ENCODE measurements around the gene NPSR1. TPM values are rescaled to one million over a fixed set of nuclear protein-coding genes. Genes with fewer than 3 reads are reported as not detected.

Gene NPSR1
- polyA plus RNA-seq, 3 donors from 2014 or later = not detected

GRCh38 chr7:34756025-34756437 is 98.0 kb downstream of the NPSR1 start:
- Mint-ChIP-seq H3K27ac (no peak overlapping the region), H3K4me1 (no peaks in the 10 kb centered on the region), H3K36me3 (no peaks in the 10 kb centered on the region), H3K27me3 (ENCODE audit: low read depth in 3 of 3) (peaks cover 0 to 4% (median 3%) of the 10 kb centered on the region in 3 donors), H3K9me3 (peaks cover 0 to 2% (median 0%) of the 10 kb centered on the region in 6 donors), H3K4me3 (no peak overlapping the region)
- no peak for DNase-seq

GRCh38 chr7:34756691-34757090 is 98.7 kb downstream of the NPSR1 start:
- H3K27me3 Mint-ChIP-seq (ENCODE audit: low read depth in 3 of 3) = peaks cover 0 to 4% (median 3%) of the 10 kb centered on the region in 3 donors
- H3K9me3 Mint-ChIP-seq = peaks cover 0 to under 1% (median 0%) of the 10 kb centered on the region in 6 donors
- no peak overlapping the region for H3K4me3 Mint-ChIP-seq
- H3K36me3 Mint-ChIP-seq = no peaks in the 10 kb centered on the region
- no peak for DNase-seq
- H3K4me1 Mint-ChIP-seq = no peaks in the 10 kb centered on the region
- H3K27ac Mint-ChIP-seq = no peak overlapping the region

GRCh38 chr7:34757570-34758110 is 99.6 kb downstream of the NPSR1 start:
- H3K4me3 Mint-ChIP-seq = no peak overlapping the region
- no peak overlapping the region for H3K27ac Mint-ChIP-seq
- H3K27me3 Mint-ChIP-seq (ENCODE audit: low read depth in 3 of 3) = peaks cover 0 to 4% (median 3%) of the 10 kb centered on the region in 3 donors
- no peak for DNase-seq
- no peaks in the 10 kb centered on the region for H3K4me1 Mint-ChIP-seq
- no peaks in the 10 kb centered on the region for H3K36me3 Mint-ChIP-seq
- no peaks in the 10 kb centered on the region for H3K9me3 Mint-ChIP-seq

- Mint-ChIP-seq H3K36me3 (no peaks in the 10 kb centered on the region), H3K9me3 (no peaks in the 10 kb centered on the region), H3K4me1 (no peaks in the 10 kb centered on the region), H3K27me3 (ENCODE audit: low read depth in 3 of 3) (peaks cover 0 to 3% (median 0%) of the 10 kb centered on the region in 3 donors), H3K4me3 (no peak overlapping the region), H3K27ac (no peak overlapping the region)
- no peak for DNase-seq
These were observed 100.1 kb downstream of the NPSR1 start for GRCh38 chr7:34758111-34758601.

- H3K36me3 Mint-ChIP-seq = no peaks in the 10 kb centered on the region
- no peak for DNase-seq
- peaks cover 0 to 2% (median 0%) of the 10 kb centered on the region in 6 donors for H3K9me3 Mint-ChIP-seq
- no peak overlapping the region for H3K4me3 Mint-ChIP-seq
- no peaks in the 10 kb centered on the region for H3K4me1 Mint-ChIP-seq
- H3K27ac Mint-ChIP-seq = no peak overlapping the region
- H3K27me3 Mint-ChIP-seq (ENCODE audit: low read depth in 3 of 3) = peaks cover 0 to 3% (median 0%) of the 10 kb centered on the region in 3 donors
These were observed 101.6 kb downstream of the NPSR1 start for GRCh38 chr7:34759477-34760125.

- Mint-ChIP-seq H3K27ac (no peak overlapping the region), H3K4me1 (no peaks in the 10 kb centered on the region), H3K36me3 (no peaks in the 10 kb centered on the region), H3K9me3 (peaks cover 0 to 3% (median 0%) of the 10 kb centered on the region in 6 donors), H3K4me3 (no peak overlapping the region), H3K27me3 (ENCODE audit: low read depth in 3 of 3) (peaks cover 0 to 3% (median 0%) of the 10 kb centered on the region in 3 donors)
- DNase-seq = no peak
These were observed 102.3 kb downstream of the NPSR1 start for GRCh38 chr7:34760271-34760670.

- Mint-ChIP-seq H3K9me3 (peaks cover 0 to 3% (median 0%) of the 10 kb centered on the region in 6 donors), H3K27me3 (ENCODE audit: low read depth in 3 of 3) (peaks cover 0 to 3% (median 0%) of the 10 kb centered on the region in 3 donors), H3K4me3 (no peak overlapping the region), H3K27ac (no peak overlapping the region), H3K36me3 (no peaks in the 10 kb centered on the region), H3K4me1 (no peaks in the 10 kb centered on the region)
- DNase-seq = no peak
These were observed 103.2 kb downstream of the NPSR1 start for GRCh38 chr7:34761206-34761605.

- Mint-ChIP-seq H3K4me1 (no peaks in the 10 kb centered on the region), H3K27me3 (ENCODE audit: low read depth in 3 of 3) (peaks cover 0 to 3% (median 0%) of the 10 kb centered on the region in 3 donors), H3K27ac (no peak overlapping the region), H3K4me3 (no peak overlapping the region), H3K9me3 (peaks cover 0 to 3% (median 0%) of the 10 kb centered on the region in 6 donors), H3K36me3 (no peaks in the 10 kb centered on the region)
- DNase-seq = no peak
These were observed 103.6 kb downstream of the NPSR1 start for GRCh38 chr7:34761627-34762026.

GRCh38 chr7:34762764-34763163 is 104.7 kb downstream of the NPSR1 start:
- H3K4me3 Mint-ChIP-seq = no peak overlapping the region

GRCh38 chr7:34772296-34772938 is 114.4 kb downstream of the NPSR1 start:
- H3K36me3 Mint-ChIP-seq = no peaks in the 10 kb centered on the region
- H3K9me3 Mint-ChIP-seq = peaks cover 0 to 8% (median 4%) of the 10 kb centered on the region in 6 donors
- DNase-seq = no peak
- no peak overlapping the region for H3K27ac Mint-ChIP-seq
- H3K27me3 Mint-ChIP-seq (ENCODE audit: low read depth in 3 of 3) = peaks cover 0 to 4% (median under 1%) of the 10 kb centered on the region in 3 donors
- no peak overlapping the region for H3K4me3 Mint-ChIP-seq
- H3K4me1 Mint-ChIP-seq = no peaks in the 10 kb centered on the region

More at GRCh38 chr7:34762764-34763163, 104.7 kb downstream of the NPSR1 start:
- peaks cover 0 to 3% (median 0%) of the 10 kb centered on the region in 6 donors for H3K9me3 Mint-ChIP-seq
- no peak for DNase-seq
- H3K27ac Mint-ChIP-seq = no peak overlapping the region
- peaks cover 0 to under 1% (median 0%) of the 10 kb centered on the region in 3 donors for H3K27me3 Mint-ChIP-seq (ENCODE audit: low read depth in 3 of 3)
- no peaks in the 10 kb centered on the region for H3K4me1 Mint-ChIP-seq
- no peaks in the 10 kb centered on the region for H3K36me3 Mint-ChIP-seq

GRCh38 chr7:34776748-34777358 is 118.8 kb downstream of the NPSR1 start:
- no peak overlapping the region for H3K4me3 Mint-ChIP-seq
- peaks cover under 1 to 12% (median 6%) of the 10 kb centered on the region in 6 donors for H3K9me3 Mint-ChIP-seq
- H3K4me1 Mint-ChIP-seq = no peaks in the 10 kb centered on the region
- no peaks in the 10 kb centered on the region for H3K36me3 Mint-ChIP-seq
- no peak overlapping the region for H3K27ac Mint-ChIP-seq
- no peak for DNase-seq
- peaks cover 0 to 6% (median 1%) of the 10 kb centered on the region in 3 donors for H3K27me3 Mint-ChIP-seq (ENCODE audit: low read depth in 3 of 3)

GRCh38 chr7:34780546-34780945 is 122.5 kb downstream of the NPSR1 start:
- Mint-ChIP-seq H3K27me3 (ENCODE audit: low read depth in 3 of 3) (peaks cover 1 to 6% (median 1%) of the 10 kb centered on the region in 3 donors), H3K27ac (no peak overlapping the region), H3K4me1 (no peaks in the 10 kb centered on the region), H3K9me3 (peaks cover 11 to 31% (median 18%) of the 10 kb centered on the region in 6 donors), H3K4me3 (no peak overlapping the region), H3K36me3 (no peaks in the 10 kb centered on the region)
- DNase-seq = no peak

GRCh38 chr7:34787586-34787985 is 129.6 kb downstream of the NPSR1 start:
- Mint-ChIP-seq H3K36me3 (no peaks in the 10 kb centered on the region), H3K27me3 (ENCODE audit: low read depth in 3 of 3) (peaks cover 0 to 4% (median 1%) of the 10 kb centered on the region in 3 donors), H3K9me3 (peaks cover 4 to 14% (median 11%) of the 10 kb centered on the region in 6 donors), H3K4me1 (no peaks in the 10 kb centered on the region), H3K27ac (no peak overlapping the region), H3K4me3 (no peak overlapping the region)
- no peak for DNase-seq

- H3K36me3 Mint-ChIP-seq = peaks cover 0 to 4% (median 0%) of the 10 kb centered on the region in 3 donors
- H3K27me3 Mint-ChIP-seq (ENCODE audit: low read depth in 3 of 3) = peaks cover 2 to 6% (median 4%) of the 10 kb centered on the region in 3 donors
- no peak for DNase-seq
- no peak overlapping the region for H3K27ac Mint-ChIP-seq
- no peak overlapping the region for H3K4me3 Mint-ChIP-seq
- H3K9me3 Mint-ChIP-seq = no peaks in the 10 kb centered on the region
- H3K4me1 Mint-ChIP-seq = no peaks in the 10 kb centered on the region
These were observed 148.8 kb downstream of the NPSR1 start for GRCh38 chr7:34806831-34807230.

Data from immature natural killer cell (primary cell).